Urinary bladder (tissue), 4 donors: ENCODE measurements around the gene FHAD1. TPM values are rescaled to one million over a fixed set of nuclear protein-coding genes. Genes with fewer than 3 reads are reported as not detected.

ENCODE experiments used
- DNase-seq: peaks from one replicate; pipeline ENCODE4 v3.0.0-alpha.2; 2015; ENCODE audit errors: extremely low spot score
- H3K27ac ChIP-seq: one replicate; pipeline ENCODE4 v1.5.1; 2013; ENCODE audit warnings: low read depth, mild to moderate bottlenecking, moderate library complexity
- H3K36me3 ChIP-seq: one replicate; pipeline ENCODE4 v1.6.1; 2013; ENCODE audit warnings: mild to moderate bottlenecking, moderate library complexity; ENCODE audit not compliant: insufficient read depth
- H3K4me1 ChIP-seq: one replicate; pipeline ENCODE4 v1.6.1; 2013; ENCODE audit warnings: mild to moderate bottlenecking, moderate library complexity; ENCODE audit not compliant: insufficient read depth
- H3K4me3 ChIP-seq: one replicate; pipeline ENCODE4 v1.5.1; 2013; ENCODE audit warnings: low read depth, low read length
- WGBS: extraction: QIAGEN DNeasy Blood & Tissue Kit; methylation state at CpG from one replicate; pipeline ENCODE4 v1.1.7; 2013; 5-methylcytosine and 5-hydroxymethylcytosine counted together
- polyA plus RNA-seq: library from polyadenylated mRNA; stranded (reverse); fragments of 200-250 nt; gene quantifications from one replicate; pipeline ENCODE4 v1.2.3, GENCODE V29; 2013
- total RNA-seq: library from RNA; depleted of rRNA; stranded (reverse); fragments of >200 nt; gene quantifications from one replicate; pipeline ENCODE4 v1.2.3, GENCODE V29; 2014
- donor health status: healthy with polysubstance abuse.
- donor health status: healthy.

Gene FHAD1
- total and polyA plus RNA-seq, 2 donors: 0.38 to 2.0 TPM

- WGBS: 78% methylated on average over 9 of the region's 9 CpGs
- Histone ChIP-seq H3K27ac (no peak overlapping the region), H3K4me3 (no peak overlapping the region), H3K4me1 (no peaks in the 10 kb centered on the region), H3K36me3 (no peaks in the 10 kb centered on the region)
- no peak for DNase-seq
These were observed 146.6 kb downstream of the FHAD1 start for GRCh38 chr1:15393475-15394257.

GRCh38 chr1:15394258-15394690 is 147.3 kb downstream of the FHAD1 start:
- Histone ChIP-seq H3K4me3 (no peak overlapping the region), H3K27ac (no peak overlapping the region), H3K4me1 (no peaks in the 10 kb centered on the region), H3K36me3 (no peaks in the 10 kb centered on the region)
- WGBS: 68% methylated on average over 3 of the region's 3 CpGs
- no peak for DNase-seq

- WGBS: 95% methylated on average over 2 of the region's 2 CpGs
These were observed 150.2 kb downstream of the FHAD1 start for GRCh38 chr1:15397236-15397635.

GRCh38 chr1:15399710-15400109 is 152.7 kb downstream of the FHAD1 start:
- 98% methylated on average over 2 of the region's 2 CpGs for WGBS
- Histone ChIP-seq H3K4me3 (no peak overlapping the region), H3K27ac (no peak overlapping the region), H3K36me3 (no peaks in the 10 kb centered on the region), H3K4me1 (no peaks in the 10 kb centered on the region)
- DNase-seq: no peak

More at GRCh38 chr1:15397236-15397635, 150.2 kb downstream of the FHAD1 start:
- H3K4me1 ChIP-seq: no peaks in the 10 kb centered on the region
- no peak for DNase-seq
- no peak overlapping the region for H3K4me3 ChIP-seq
- H3K27ac ChIP-seq: no peak overlapping the region
- no peaks in the 10 kb centered on the region for H3K36me3 ChIP-seq

- no peak for DNase-seq
- no peaks in the 10 kb centered on the region for H3K36me3 ChIP-seq
- WGBS: 77% methylated on average over 3 of the region's 3 CpGs
- no peak overlapping the region for H3K27ac ChIP-seq
- no peak overlapping the region for H3K4me3 ChIP-seq
- H3K4me1 ChIP-seq: no peaks in the 10 kb centered on the region
These were observed 153.6 kb downstream of the FHAD1 start for GRCh38 chr1:15400627-15401026.

GRCh38 chr1:15401391-15402055 is 154.5 kb downstream of the FHAD1 start:
- H3K4me3 ChIP-seq: no peak overlapping the region

GRCh38 chr1:15402809-15403450 is 155.9 kb downstream of the FHAD1 start:
- no peak for DNase-seq
- Histone ChIP-seq H3K36me3 (no peaks in the 10 kb centered on the region), H3K27ac (no peak overlapping the region), H3K4me3 (no peak overlapping the region), H3K4me1 (no peaks in the 10 kb centered on the region)
- 96% methylated on average over 5 of the region's 5 CpGs for WGBS

More at GRCh38 chr1:15401391-15402055, 154.5 kb downstream of the FHAD1 start:
- no peak for DNase-seq
- 79% methylated on average over 7 of the region's 7 CpGs for WGBS
- H3K27ac ChIP-seq: no peak overlapping the region
- no peaks in the 10 kb centered on the region for H3K4me1 ChIP-seq
- no peaks in the 10 kb centered on the region for H3K36me3 ChIP-seq

GRCh38 chr1:15403962-15404580 is 157.0 kb downstream of the FHAD1 start:
- Histone ChIP-seq H3K4me3 (no peak overlapping the region), H3K4me1 (no peaks in the 10 kb centered on the region), H3K36me3 (no peaks in the 10 kb centered on the region), H3K27ac (no peak overlapping the region)
- WGBS: 94% methylated on average over 9 of the region's 9 CpGs
- DNase-seq: no peak

- 90% methylated on average over 9 of the region's 9 CpGs for WGBS
- Histone ChIP-seq H3K36me3 (no peaks in the 10 kb centered on the region), H3K27ac (no peak overlapping the region), H3K4me3 (no peak overlapping the region), H3K4me1 (no peaks in the 10 kb centered on the region)
- DNase-seq: no peak
These were observed 158.3 kb downstream of the FHAD1 start for GRCh38 chr1:15405106-15405850.

- no peak overlapping the region for H3K4me3 ChIP-seq
- H3K4me1 ChIP-seq: no peaks in the 10 kb centered on the region
- WGBS: 43% methylated on average over 11 of the region's 11 CpGs
- H3K36me3 ChIP-seq: no peaks in the 10 kb centered on the region
- DNase-seq: no peak
- H3K27ac ChIP-seq: peak overlapping the region; percentile 43
These were observed 159.9 kb downstream of the FHAD1 start for GRCh38 chr1:15406614-15407559.

GRCh38 chr1:15407580-15407979 is 160.6 kb downstream of the FHAD1 start:
- Histone ChIP-seq H3K4me1 (no peaks in the 10 kb centered on the region), H3K4me3 (no peak overlapping the region), H3K27ac (peak overlapping the region; percentile 43), H3K36me3 (no peaks in the 10 kb centered on the region)
- WGBS: 69% methylated on average over 7 of the region's 7 CpGs
- DNase-seq: no peak

GRCh38 chr1:15408890-15409387 is 161.9 kb downstream of the FHAD1 start:
- H3K4me3 ChIP-seq: peak overlapping the region; percentile 92
- WGBS: 46% methylated on average over 14 of the region's 14 CpGs
- DNase-seq: no peak
- H3K4me1 ChIP-seq: no peaks in the 10 kb centered on the region
- no peak overlapping the region for H3K27ac ChIP-seq
- no peaks in the 10 kb centered on the region for H3K36me3 ChIP-seq
